OCI-M1 (cell line): ENCODE measurements around the gene ARHGEF7.
A peak's percentile ranks its signal among the peaks of the same experiment; 100 is the strongest.

ENCODE experiments used
- DNase-seq: peaks from one replicate; lab custom pipeline; 2025; lab: John Stamatoyannopoulos, UW

The ARHGEF7 gene

GRCh38 chr13:111139873-111140561, 24.9 kb downstream of the ARHGEF7 start:
- DNase-seq, result no peak

- DNase-seq, result no peak
Measured at GRCh38 chr13:111140562-111141105, 25.5 kb downstream of the ARHGEF7 start.

- DNase-seq, result no peak
Measured at GRCh38 chr13:111142472-111142871, 27.4 kb downstream of the ARHGEF7 start.

GRCh38 chr13:111143865-111144540, 28.9 kb downstream of the ARHGEF7 start:
- DNase-seq, result no peak

GRCh38 chr13:111145071-111145470, 30.0 kb downstream of the ARHGEF7 start:
- DNase-seq, result no peak

GRCh38 chr13:111145506-111145905, 30.4 kb downstream of the ARHGEF7 start:
- DNase-seq, result no peak

- DNase-seq, result no peak
Measured at GRCh38 chr13:111152844-111153243, 37.7 kb downstream of the ARHGEF7 start.

GRCh38 chr13:111153279-111153976, 38.3 kb downstream of the ARHGEF7 start:
- DNase-seq, result peak; percentile 93

GRCh38 chr13:111153977-111154332, 38.8 kb downstream of the ARHGEF7 start:
- DNase-seq, result peak; percentile 65

GRCh38 chr13:111156421-111156820, 41.3 kb downstream of the ARHGEF7 start:
- no peak for DNase-seq

GRCh38 chr13:111158136-111158805, 43.2 kb downstream of the ARHGEF7 start:
- DNase-seq, result no peak

- DNase-seq, result no peak
Measured at GRCh38 chr13:111159362-111160320, 44.5 kb downstream of the ARHGEF7 start.

- no peak for DNase-seq
Measured at GRCh38 chr13:111160648-111161047, 45.5 kb downstream of the ARHGEF7 start.

GRCh38 chr13:111161601-111162600, 46.8 kb downstream of the ARHGEF7 start:
- no peak for DNase-seq

GRCh38 chr13:111165241-111166010, 50.3 kb downstream of the ARHGEF7 start:
- no peak for DNase-seq

- peak; percentile 82 for DNase-seq
Measured at GRCh38 chr13:111166882-111167675, 52.0 kb downstream of the ARHGEF7 start.

- DNase-seq, result no peak
Measured at GRCh38 chr13:111168107-111168506, 53.0 kb downstream of the ARHGEF7 start.

GRCh38 chr13:111171112-111171511, 56.0 kb downstream of the ARHGEF7 start:
- DNase-seq, result no peak
